Measurements from ENCODE around the gene FOSL2. TPM values are rescaled to one million over a fixed set of nuclear protein-coding genes. Genes with fewer than 3 reads are reported as not detected.
A peak's percentile ranks its signal among the peaks of the same experiment; 100 is the strongest.

The FOSL2 gene
- total RNA-seq, 1 experiment from 2014 or later = 12.2 TPM

- H3K27me3 ChIP-seq (replicated peaks; ENCODE audit: insufficient read depth, low read depth, low read length, poor library complexity) = no peaks in the 10 kb centered on the region
- H3K9me3 ChIP-seq (ENCODE audit: low read depth, low read length, poor library complexity, severe bottlenecking) = no peaks in the 10 kb centered on the region
- CTCF ChIA-PET = no interaction called here
- no peak overlapping the region for H3K27ac ChIP-seq (ENCODE audit: low read depth, low read length, poor library complexity, severe bottlenecking)
- no peak overlapping the region for H3K4me3 ChIP-seq (ENCODE audit: low read depth, low read length, poor library complexity, severe bottlenecking)
- DNase-seq (ENCODE audit: low spot score) = no peak
- no peaks in the 10 kb centered on the region for H3K4me1 ChIP-seq (ENCODE audit: insufficient read depth, low read length, poor library complexity, severe bottlenecking)
- BruUV-seq (replicated peaks) = no TSS peak
- TF ChIP-seq EZH2 (IDR thresholded peaks at IDR 0.05; ENCODE audit: borderline replicate concordance, low read depth, low read length, poor library complexity, severe bottlenecking) = no peak
- no peak for TF ChIP-seq CTCF (conservative IDR thresholded peaks at IDR 0.05; ENCODE audit: low read depth, low read length)
- POLR2A ChIA-PET (ENCODE audit: low non-redundant PET) = no interaction called here
- intact Hi-C loops (cut with micrococcal nuclease; ENCODE audit: unreplicated experiment) = no loop called here
- no peaks in the 10 kb centered on the region for H3K36me3 ChIP-seq (ENCODE audit: insufficient read depth, low read length, poor library complexity, severe bottlenecking)
Measured at GRCh38 chr2:28382755-28383154, 9.9 kb upstream of the FOSL2 start.

DNA sequence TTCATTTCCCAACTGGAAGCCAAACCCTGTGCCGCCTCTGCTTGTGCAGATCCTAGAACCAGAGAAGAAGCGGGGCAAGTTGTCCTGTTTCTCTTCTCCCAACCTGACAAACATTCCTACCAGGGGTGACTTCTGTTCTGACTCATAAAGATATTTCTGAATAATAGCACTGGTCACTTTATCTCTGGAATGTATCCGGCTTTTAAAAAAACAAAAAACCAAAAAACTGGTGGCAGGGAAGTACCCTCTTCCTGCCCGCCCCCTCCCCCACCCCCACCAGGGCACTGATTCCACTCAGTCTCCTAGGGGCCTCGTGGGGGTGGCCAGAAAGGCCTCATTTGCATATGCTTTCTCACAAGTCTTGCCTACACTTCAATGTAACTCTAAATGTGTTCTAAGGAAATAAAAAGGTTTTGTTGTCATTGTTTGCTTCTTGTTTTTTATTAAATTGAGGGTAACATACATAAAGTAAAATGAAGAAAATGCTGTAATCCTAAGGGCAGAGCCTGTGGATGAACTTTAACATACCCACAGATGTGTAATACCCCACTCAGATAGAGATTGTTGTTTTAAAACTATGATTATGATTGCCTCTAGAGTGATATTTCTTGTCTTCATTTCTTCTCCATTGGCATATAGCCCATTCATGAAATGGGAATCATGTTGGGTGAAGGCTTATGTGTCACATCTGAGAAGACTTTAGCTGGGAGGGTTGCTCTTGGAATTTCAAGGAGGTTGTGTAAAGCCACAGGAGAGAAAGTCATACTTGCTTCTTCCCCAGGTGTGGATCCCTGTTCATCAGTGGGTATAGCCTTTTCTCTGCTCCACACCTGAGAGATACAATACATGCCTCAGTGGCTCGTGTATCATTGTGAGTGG, 5.3 kb upstream of the FOSL2 start:
- Histone ChIP-seq H3K27me3 (replicated peaks; ENCODE audit: insufficient read depth, low read depth, low read length, poor library complexity) (no peaks in the 10 kb centered on the region), H3K4me3 (ENCODE audit: low read depth, low read length, poor library complexity, severe bottlenecking) (no peak overlapping the region), H3K27ac (ENCODE audit: low read depth, low read length, poor library complexity, severe bottlenecking) (no peak overlapping the region), H3K4me1 (ENCODE audit: insufficient read depth, low read length, poor library complexity, severe bottlenecking) (peaks cover 9% of the 10 kb centered on the region), H3K9me3 (ENCODE audit: low read depth, low read length, poor library complexity, severe bottlenecking) (no peaks in the 10 kb centered on the region), H3K36me3 (ENCODE audit: insufficient read depth, low read length, poor library complexity, severe bottlenecking) (no peaks in the 10 kb centered on the region)
- intact Hi-C loops (cut with micrococcal nuclease; ENCODE audit: unreplicated experiment) = no loop called here
- CTCF ChIA-PET = no interaction called here
- TF ChIP-seq CTCF (conservative IDR thresholded peaks at IDR 0.05; ENCODE audit: low read depth, low read length) = no peak
- no peak for TF ChIP-seq EZH2 (IDR thresholded peaks at IDR 0.05; ENCODE audit: borderline replicate concordance, low read depth, low read length, poor library complexity, severe bottlenecking)
- DNase-seq (ENCODE audit: low spot score) = no peak
- no TSS peak for BruUV-seq (replicated peaks)
- POLR2A ChIA-PET (ENCODE audit: low non-redundant PET) = interaction anchor here (0.8 kb wide), 1 partner anchor 777 kb away, joined by 4 read pairs; no protein-coding TSS in a partner anchor

DNA sequence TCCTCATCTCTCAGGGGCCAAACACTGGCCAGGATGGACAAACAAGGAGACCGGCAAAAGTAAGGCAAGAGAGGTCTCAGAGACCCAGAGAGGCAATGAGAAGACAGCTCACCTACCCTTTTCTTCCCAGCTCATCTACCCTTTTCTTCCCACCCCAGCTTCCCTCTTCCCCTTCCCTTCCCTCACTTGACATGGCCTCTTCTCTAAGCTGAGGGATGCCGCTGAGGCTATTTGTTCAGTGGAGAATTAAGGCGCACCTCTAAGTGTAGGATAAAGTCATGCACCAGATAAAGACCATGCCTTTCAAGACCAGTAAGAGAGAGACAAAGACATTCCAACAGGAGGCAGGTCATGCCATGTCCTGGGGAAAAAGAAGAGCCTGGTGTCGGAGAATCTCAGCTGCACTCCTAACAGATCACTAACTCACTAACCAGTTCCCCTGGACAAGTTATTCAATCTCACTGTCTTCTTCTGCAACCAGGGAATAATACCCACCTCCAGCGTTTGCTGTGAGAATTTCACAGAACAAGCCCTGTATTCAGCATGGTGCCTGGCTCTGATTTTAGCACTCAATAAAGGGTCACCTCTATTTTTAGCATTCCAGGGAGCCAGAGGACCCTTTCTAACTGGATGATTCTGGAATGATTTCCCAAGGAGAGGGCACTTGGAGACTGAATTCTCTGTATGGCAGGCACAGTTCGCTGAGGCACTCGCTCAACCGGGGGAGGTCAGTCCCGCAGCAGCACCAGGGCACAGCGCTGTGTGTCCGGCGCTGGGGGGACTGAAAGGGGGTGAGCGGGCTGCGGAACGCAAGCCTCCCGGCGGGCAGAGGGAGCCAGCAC, 3.0 kb upstream of the FOSL2 start:
- ChIA-PET CTCF (no interaction called here), POLR2A (ENCODE audit: low non-redundant PET) (no interaction called here)
- intact Hi-C loops (cut with micrococcal nuclease; ENCODE audit: unreplicated experiment) = loop anchor here (5.0 to 10.0 kb wide), 4 partner anchors 112 to 687 kb away; partner anchors contain the start of genes BABAM2 and RBKS
- Histone ChIP-seq H3K27ac (ENCODE audit: low read depth, low read length, poor library complexity, severe bottlenecking) (no peak overlapping the region), H3K4me1 (ENCODE audit: insufficient read depth, low read length, poor library complexity, severe bottlenecking) (peaks cover 9% of the 10 kb centered on the region), H3K9me3 (ENCODE audit: low read depth, low read length, poor library complexity, severe bottlenecking) (no peaks in the 10 kb centered on the region), H3K4me3 (ENCODE audit: low read depth, low read length, poor library complexity, severe bottlenecking) (peak overlapping the region; percentile 74), H3K36me3 (ENCODE audit: insufficient read depth, low read length, poor library complexity, severe bottlenecking) (no peaks in the 10 kb centered on the region), H3K27me3 (replicated peaks; ENCODE audit: insufficient read depth, low read depth, low read length, poor library complexity) (no peaks in the 10 kb centered on the region)
- no peak for DNase-seq (ENCODE audit: low spot score)
- TF ChIP-seq CTCF (conservative IDR thresholded peaks at IDR 0.05; ENCODE audit: low read depth, low read length) (no peak), EZH2 (IDR thresholded peaks at IDR 0.05; ENCODE audit: borderline replicate concordance, low read depth, low read length, poor library complexity, severe bottlenecking) (no peak)
- no TSS peak for BruUV-seq (replicated peaks)

Measured in A673 (cell line).